A549 treated with AZD2906 at 1 μM for 4 hours (cell line): ENCODE measurements around the gene TBC1D8B. TPM values are rescaled to one million over a fixed set of nuclear protein-coding genes. Genes with fewer than 3 reads are reported as not detected.

Experiments used
- total RNA-seq: library from RNA; stranded (reverse); fragments of 200-300 nt; extraction: Qiagen RNA extraction; gene quantifications from 5 replicates; pipeline ENCODE4 v1.2.3, GENCODE V29; 2022

Gene TBC1D8B
- 0.94 to 1.3 TPM (median 1.2 TPM) in 5 replicates for total RNA-seq

DNA sequence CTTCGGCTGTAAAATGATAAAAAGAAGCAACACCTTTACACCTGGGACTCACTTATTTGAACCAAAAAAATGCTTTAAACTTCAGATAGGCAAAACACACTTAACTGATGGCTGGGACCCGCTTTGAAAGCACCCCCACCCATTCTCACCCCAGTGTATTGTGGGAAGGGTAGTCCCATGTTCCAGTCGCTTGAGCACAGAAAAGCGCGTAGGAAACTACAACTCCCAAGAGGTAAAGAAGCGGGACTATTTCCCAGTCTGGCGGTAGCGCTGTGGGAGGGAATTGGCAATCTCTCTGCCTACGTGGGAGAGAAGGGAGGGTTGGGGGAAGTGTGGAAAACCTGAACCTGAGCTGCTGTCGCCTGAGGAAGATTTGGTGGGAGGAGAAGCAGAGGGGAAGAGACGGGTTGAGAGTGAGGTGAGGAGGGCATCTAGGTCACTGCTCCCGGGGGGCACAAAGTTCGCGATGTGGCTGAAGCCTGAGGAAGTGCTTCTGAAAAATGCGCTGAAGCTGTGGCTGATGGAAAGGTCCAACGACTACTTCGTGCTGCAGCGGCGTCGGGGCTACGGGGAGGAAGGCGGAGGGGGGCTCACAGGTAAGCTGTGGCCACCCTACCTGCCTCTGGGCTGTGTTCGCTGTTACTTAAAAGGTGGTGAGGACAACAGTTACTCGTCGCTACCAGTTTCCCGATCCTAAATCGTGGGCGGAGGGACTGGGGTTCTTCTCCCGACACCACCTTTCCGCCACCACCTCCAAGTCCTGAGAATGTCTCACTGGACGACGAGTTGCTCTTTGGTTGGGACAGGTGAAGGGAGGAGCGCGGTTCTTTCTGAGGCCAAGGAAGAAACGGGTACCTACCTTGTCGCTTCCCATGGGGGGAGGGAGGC, at the start of gene TBC1D8B:
TBC1D8B (plus strand) TSS at position 286 of the 888 bp plus-strand sequence; CDS start at position 467, 181 bp downstream.

DNA sequence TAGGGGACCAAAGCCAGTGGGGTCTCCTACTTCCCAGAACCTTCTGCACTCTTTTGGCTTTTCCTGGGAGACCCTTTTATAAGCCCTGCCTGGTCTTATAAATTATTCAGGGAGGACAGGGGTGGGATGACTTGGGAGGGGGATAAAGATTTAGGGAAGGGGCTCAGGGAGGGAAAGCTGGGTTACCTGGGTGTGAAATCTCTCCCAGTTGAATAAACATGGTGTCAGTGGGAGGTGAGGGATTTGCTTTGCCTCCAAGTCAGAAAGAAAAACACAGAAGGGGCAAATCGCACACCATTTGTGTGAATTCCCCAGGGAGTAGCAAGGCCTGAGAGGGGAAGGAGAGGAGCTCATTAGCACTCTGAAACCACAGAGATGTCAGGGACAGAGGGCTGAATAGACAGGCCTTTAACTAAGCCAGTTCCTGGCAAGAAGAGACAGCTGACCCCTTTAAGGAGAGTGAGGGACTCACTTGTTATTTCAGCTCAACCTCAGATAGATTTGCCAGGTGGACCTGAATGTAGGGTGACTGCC, 100.9 kb downstream of the TBC1D8B start, which contains the start of gene RIPPLY1:
RIPPLY1 (minus strand) TSS at position 51 of the 534 bp plus-strand sequence. CDS start 54 bp downstream, outside the sequence.

DNA sequence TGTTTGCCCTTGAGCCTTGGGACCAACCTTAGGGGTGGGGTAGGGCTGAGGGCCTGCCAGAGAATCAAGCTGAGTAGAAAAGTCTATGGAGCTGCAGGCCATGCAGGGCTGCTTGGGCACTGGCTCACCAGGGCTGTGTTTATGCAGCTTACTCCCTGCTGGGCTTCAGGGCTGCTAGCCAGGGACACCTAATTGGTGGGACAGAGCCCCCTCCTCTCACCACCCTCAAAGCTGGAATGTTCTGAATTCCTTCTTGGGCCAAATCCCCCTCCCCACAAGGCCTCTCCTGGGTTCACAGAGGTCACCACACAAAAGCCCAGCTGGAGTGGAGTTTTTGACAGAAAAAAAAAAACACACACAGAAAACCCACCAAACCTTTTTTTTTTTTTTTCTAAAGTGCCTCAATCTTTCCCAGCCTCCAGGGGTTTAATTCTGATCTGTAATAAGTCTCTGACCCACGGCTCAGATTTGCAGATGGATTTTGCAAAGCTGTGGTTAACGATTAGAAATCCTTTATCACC, 117.5 kb downstream of the TBC1D8B start, which contains the start of gene CLDN2:
CLDN2 (plus strand) TSS at position 471 of the 521 bp plus-strand sequence. CDS start 7,827 bp downstream, outside the sequence.

Other genes with a start within 250 kb of the TBC1D8B start
- 0.03 to 0.10 TPM (median 0.06 TPM) in 5 replicates for gene RADX, start 190.7 kb upstream of the TBC1D8B start, total RNA-seq
- gene RNF128, start 76.0 kb upstream of the TBC1D8B start, total RNA-seq = 0.03 to 0.08 TPM (median 0.06 TPM) in 5 replicates
- 0.11 TPM in 1 of 5 replicates, not detected in the others for gene RIPPLY1, start 100.7 kb downstream of the TBC1D8B start, total RNA-seq
- 5.7 to 7.4 TPM (median 6.6 TPM) in 5 replicates for gene CLDN2, start 117.7 kb downstream of the TBC1D8B start, total RNA-seq
- 26.1 to 40.3 TPM (median 28.0 TPM) in 5 replicates for gene MORC4, start 197.5 kb downstream of the TBC1D8B start, total RNA-seq